Measurements from ENCODE around the gene PCED1A.

Gene PCED1A

GRCh38 chr20:2807019-2807418, 33.4 kb downstream of the PCED1A start:
- DNase-seq = no peak

GRCh38 chr20:2806351-2806701, 34.1 kb downstream of the PCED1A start:
- no peak for DNase-seq

DNA sequence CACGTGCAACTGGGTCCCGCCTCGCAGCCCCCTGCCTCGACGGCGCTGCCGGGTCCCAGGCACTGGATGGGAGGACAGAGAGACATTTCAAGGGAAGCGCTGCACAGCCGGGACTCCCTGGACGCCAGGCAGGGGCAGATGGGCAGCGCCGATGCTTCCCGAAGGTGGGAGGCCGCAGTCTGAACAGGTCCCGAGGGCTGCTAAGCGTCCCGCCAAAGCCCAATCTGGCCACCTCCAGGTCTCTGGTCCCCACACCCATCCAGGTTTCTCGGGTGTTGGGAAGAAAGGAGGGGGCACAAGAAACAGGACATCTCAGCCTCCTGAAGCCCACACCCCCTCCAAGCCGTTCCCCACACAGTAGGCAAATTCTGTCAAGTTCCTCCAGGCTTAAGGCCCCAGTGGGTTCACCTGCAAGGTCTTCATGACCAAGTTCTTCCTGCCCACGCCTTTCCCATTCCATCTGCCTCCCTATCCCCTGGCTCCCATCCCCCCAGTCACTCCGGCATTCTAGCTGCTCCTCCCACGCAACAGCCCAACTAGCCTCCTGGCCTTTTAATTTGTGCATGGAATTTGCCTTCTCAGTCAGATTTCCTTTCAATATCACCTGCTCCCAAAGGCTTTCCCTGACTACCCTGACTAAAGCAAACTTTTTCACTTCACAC, 34.6 kb downstream of the PCED1A start:
- DNase-seq = no peak

DNA sequence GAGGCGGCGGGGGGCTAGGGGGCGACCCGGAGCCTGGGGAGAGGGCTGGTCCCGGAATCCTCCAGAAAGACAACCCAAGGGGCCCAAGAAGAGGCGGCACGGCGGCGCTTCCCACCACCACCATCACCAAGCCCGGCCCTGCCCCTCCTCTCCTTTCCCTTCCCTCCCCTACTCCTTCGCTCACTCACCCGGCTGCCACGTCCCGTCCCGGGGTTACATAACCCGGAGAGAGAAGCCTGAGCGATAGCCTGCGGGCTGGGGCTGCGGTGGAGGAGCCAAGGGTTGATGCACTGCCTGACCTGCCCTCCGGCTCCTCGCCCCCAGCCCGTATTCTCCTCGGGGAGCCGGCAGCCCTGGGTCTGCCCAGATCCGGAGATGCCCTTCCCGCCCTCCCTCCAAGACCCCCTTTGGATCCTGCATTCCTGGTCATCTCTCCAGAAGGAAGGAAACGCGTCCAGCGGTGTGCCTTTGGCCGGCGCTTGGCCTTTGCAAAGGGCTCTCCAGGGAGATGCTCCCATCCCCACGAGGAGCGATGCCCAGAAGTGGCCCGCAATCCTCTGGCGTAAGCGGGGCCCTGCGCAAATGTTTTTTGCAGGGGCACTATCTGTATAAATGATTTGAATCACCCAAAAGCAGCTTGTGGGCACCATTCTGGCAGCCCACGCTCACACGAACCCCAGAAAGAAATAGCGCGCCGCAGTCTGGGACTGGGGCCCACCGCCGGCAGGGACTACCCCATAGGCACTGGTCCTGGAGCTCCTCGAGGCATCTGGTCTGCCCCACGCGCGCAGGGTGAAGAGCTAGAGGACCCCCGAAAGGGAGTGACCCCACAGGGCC, 35.4 kb downstream of the PCED1A start:
- DNase-seq = no peak

- no peak for DNase-seq
Observed at GRCh38 chr20:2804041-2804828, 36.2 kb downstream of the PCED1A start.

DNA sequence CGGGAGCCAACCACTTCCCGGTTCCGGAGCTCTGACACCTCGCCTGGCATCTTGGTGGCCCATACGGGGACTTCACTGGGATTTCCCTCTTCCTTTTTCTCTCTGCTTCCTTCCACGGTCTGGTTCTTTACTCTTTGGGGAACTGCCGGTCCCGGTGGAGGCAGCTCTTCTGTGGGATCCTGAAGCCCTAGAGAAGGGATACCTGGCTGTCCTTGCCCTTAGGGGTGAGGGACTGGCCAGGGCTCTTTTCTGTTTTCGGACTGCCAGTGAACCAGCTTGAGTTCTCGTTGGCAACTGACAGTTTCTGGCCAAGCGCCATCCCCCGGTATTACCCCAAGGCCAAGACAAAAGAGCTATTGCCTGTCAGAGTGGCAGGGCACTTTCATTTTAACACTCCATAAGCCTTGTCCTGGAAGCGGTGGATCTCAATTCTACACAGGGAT, 39.1 kb downstream of the PCED1A start:
- no peak for DNase-seq

DNA sequence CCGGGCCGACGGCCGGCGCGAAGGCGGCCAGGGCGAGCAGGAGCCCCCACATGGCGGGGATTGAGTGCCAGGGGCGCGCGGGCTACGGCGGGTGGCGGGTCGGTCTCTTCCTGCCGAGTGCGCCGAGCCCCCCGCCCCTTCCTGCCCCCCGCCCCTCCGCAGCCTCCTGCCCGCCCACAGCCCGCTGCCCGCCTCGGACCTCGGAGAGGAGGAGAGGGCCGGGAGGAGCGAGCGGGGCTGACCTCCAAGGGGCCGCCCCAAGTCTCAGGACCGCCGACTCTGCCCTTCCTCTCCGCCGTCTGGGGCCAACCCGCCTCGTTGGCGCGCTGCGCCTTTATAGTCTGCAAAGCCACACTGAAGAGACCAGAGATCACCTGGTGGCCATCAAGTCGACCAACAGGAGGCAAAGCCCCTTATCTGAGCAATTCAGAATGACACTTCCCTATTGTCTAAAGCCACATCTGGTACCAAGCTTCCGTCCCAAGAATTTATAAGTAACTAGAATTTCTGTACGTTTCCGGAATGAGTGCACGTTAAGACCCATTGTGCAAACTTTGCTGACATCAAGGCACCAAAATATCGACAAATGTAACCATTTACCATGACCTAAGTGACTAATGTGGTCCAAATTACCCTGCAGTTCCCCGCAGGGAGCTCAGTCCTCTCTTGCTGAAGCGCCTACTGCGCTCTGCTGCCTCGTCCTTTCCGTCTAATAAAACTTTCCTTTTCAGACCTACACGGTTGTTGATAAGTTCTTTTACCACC, 39.8 kb downstream of the PCED1A start, which contains the start of gene CPXM1:
Gene CPXM1, minus strand, starts transcription at position 107 of the 765 bp plus-strand sequence. Its CDS starts 55 bp downstream, at position 52.
- DNase-seq = no peak

DNA sequence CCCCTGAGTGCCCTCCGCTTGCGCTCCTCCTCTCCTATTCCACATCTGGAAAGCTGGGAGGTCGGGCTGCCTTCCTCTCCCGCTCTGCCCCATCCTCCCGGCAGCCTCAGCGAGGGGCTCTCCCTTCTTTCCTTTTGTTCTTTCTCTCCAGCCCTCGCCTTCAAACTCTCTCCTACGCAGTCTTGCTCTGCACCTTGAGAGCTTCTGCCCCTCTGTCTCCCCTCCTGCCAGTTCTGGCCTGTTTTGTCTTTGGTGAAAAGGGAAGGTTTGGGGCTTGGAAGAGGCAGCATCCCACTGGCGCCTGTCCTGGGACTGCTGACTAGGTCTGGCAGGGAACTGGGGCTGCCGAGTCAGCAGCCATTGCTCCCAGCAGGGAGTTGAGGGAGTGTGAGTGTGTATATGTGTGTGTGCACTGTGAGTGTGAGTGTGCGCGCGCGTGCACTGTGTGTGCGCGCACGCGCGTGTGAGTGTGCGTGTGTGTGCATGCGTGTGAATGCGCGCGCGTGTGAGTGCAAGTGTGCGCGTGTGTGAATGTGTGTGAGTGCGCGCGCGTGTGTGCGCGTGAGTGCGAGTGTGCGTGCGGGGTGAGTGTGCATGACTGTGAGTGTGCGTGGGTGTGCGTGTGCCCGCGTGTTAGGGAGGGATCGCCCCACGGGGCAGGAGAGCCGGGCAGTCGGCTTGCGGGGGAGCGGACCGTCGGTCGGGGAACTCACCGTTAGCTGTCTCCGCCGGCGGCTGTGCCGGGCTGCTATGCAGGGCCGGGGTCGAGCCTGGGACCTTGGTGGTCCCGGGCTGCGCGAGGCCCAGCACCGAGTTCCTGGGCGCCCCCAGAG, 40.6 kb downstream of the PCED1A start:
- no peak for DNase-seq

DNA sequence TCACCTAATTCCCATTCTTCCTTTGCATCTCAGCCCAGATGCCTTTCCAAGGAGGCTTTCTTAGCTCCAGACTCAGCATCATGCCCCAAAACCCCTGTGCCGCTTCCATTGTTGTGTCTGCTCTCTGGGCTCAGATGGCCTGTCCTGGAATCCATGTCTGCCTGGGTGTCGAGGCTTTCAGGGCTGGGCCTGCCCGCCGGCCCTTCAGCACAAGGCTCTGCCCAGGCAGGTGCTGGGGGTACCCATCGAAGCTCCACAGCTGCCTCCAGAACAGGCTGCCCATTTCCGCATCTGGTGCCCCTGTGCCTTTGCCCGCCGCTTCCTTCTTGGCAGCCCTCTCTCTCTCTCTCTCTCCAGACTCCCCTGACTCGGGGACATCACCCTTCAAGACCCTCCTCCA, 41.2 kb downstream of the PCED1A start:
- DNase-seq = no peak

GRCh38 chr20:2798814-2799213, 41.6 kb downstream of the PCED1A start:
- no peak for DNase-seq

- DNase-seq = no peak
Observed at GRCh38 chr20:2798095-2798805, 42.2 kb downstream of the PCED1A start.

GRCh38 chr20:2797136-2797983, 43.1 kb downstream of the PCED1A start:
- DNase-seq = no peak

DNA sequence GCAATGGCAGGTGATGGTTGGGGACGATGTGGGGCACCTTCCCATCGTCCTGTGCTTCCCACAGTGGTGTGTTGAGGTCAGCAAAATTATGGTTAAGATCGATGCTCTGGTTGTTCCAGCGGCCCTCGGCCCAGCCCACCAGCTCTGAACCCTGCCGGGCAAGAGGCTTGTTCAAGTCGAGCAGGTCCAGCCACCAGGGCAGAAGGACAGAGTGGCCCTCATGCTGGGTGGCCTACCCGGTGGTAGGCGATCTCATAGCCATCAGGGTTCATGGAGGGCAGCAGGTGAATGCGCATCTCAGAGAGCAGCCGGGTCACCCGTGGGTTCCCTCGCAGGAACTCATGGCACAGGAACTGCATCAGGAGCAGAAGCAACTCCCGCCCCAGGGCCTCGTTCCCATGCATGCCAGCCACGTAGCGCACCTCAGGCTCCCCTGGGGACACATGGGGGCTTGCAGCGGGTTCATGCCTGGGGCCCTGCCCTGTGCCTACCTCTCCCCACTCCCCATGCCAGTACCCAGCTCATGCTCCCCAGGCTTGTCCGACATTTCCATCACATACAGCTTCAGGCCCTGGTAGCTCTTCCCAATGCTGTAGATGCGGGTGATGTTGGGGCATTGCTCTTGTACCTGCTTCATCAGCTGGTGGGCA, 44.3 kb downstream of the PCED1A start:
- no peak for DNase-seq

- DNase-seq = no peak
Observed at GRCh38 chr20:2795451-2795850, 45.0 kb downstream of the PCED1A start.

- DNase-seq = no peak
Observed at GRCh38 chr20:2794866-2795447, 45.5 kb downstream of the PCED1A start.

DNA sequence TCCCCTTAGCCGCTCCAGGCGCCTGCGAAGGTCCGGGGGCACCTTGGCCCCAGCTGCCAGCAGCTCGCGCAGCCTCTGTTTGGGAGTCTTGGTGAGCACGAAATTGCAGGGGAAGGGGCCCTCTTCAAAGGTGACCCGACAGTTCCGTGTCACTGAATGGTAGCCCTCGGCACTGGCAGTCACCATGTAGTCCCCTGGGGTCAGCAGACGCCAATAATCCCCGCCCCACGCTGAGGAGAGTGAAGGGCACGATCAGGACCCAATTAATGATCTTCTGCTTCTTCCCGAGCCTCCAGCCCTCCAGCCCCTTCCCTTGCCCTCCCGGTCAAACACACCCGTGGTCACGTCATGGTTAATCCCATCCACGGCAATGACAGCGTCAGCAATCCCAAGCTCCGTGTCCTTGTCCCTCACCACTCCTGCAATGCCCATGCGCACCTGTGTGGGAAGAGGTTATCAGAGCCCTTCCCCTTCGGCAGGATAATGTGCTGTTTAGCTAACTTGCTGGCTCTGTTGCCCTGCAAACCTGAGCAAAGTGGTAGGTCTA, 46.2 kb downstream of the PCED1A start:
- no peak for DNase-seq

DNA sequence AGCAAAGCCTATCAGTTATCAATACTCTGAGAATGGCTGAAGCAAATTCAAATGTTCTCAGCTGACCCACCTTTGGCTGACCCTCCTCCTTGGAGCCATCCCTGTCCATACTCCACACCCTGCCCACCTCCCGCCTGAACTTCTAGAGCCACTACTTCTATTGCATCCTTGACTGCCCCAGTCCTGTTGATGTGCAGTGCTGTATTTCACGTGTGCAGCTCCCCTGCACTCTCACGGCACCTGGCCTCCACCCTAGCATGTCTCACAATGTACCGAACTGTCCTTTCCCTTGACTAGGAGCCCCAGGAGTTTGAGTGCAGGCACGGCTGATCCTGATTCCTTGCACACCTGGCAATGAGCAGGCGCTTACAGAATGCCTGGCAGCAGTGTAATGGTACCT, 47.0 kb downstream of the PCED1A start:
- no peak for DNase-seq
